ENCODE results near the gene MIGA2.

DNA sequence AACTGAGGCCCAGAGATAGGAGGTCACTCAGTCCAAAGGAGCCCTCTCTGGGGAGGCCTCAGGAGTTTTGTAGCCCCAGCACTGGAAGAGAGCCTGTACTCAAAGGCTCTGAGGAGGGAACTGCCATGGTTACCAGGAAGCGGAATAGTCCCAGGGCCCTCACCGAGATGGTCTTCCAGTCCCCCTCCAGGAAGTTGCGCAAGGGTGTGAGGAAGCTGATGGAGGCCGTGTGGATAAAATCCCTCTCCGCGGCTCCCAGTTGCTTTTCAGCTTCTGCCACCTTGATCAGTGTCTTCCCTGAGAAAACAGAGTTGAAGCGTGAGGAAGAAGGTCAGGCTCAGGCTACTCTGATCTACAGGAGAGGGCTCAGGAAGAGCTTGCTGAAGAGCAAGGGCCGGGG, 21.8 kb upstream of the MIGA2 start:
- TF ChIP-seq, protein P1, sequence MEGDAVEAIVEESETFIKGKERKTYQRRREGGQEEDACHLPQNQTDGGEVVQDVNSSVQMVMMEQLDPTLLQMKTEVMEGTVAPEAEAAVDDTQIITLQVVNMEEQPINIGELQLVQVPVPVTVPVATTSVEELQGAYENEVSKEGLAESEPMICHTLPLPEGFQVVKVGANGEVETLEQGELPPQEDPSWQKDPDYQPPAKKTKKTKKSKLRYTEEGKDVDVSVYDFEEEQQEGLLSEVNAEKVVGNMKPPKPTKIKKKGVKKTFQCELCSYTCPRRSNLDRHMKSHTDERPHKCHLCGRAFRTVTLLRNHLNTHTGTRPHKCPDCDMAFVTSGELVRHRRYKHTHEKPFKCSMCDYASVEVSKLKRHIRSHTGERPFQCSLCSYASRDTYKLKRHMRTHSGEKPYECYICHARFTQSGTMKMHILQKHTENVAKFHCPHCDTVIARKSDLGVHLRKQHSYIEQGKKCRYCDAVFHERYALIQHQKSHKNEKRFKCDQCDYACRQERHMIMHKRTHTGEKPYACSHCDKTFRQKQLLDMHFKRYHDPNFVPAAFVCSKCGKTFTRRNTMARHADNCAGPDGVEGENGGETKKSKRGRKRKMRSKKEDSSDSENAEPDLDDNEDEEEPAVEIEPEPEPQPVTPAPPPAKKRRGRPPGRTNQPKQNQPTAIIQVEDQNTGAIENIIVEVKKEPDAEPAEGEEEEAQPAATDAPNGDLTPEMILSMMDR (IDR thresholded peaks at IDR 0.05), result no peak
- no peak for TF ChIP-seq EZH2 (IDR thresholded peaks at IDR 0.05; ENCODE audit: borderline replicate concordance, insufficient read depth, low read depth, low read length, poor library complexity, severe bottlenecking)

All from B cell (primary cell).